ENCODE data around the gene ARHGEF9. TPM values are rescaled to one million over a fixed set of nuclear protein-coding genes. Genes with fewer than 3 reads are reported as not detected.
"Not testable (repeated sequence)": the region's sequence is repeated elsewhere in the genome, so short reads cannot be mapped to it uniquely, and the experiment has no call there.

The ARHGEF9 gene
- total RNA-seq, 4 donors from 2014 or later: 18.7 to 21.4 (median 20.4) TPM

DNA sequence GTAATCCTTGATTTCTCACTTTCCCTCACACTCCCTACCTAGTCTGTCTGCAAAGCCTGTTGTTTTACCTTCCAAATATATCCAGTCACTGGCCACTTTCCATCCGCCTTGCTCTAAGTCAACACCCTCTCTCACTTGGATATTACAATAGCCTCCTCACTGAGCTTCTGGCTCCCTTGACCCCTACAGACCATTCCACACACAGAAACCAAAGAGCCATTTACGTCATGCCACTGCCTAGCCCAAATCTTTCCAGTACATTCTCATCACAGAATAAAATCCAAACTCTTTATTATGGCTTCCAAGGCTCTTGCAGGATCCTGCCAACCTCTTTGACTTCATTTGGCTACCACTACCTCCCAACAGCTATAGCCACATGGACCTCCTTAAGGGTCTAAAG, 25.7 kb upstream of the ARHGEF9 start:
- Histone ChIP-seq H3K4me3 (no peak overlapping the region), H3K9me3 (no peaks in the 10 kb centered on the region), H3K4me1 (no peaks in the 10 kb centered on the region), H3K27me3 (no peaks in the 10 kb centered on the region), H3K36me3 (no peaks in the 10 kb centered on the region), H3K27ac (replicated peaks in 1 of 4) (no peak overlapping the region)
- DNase-seq (ENCODE audit: extremely low spot score): no peak
- no peak for TF ChIP-seq EP300 (IDR thresholded peaks at IDR 0.05)
- TF ChIP-seq, protein P1, sequence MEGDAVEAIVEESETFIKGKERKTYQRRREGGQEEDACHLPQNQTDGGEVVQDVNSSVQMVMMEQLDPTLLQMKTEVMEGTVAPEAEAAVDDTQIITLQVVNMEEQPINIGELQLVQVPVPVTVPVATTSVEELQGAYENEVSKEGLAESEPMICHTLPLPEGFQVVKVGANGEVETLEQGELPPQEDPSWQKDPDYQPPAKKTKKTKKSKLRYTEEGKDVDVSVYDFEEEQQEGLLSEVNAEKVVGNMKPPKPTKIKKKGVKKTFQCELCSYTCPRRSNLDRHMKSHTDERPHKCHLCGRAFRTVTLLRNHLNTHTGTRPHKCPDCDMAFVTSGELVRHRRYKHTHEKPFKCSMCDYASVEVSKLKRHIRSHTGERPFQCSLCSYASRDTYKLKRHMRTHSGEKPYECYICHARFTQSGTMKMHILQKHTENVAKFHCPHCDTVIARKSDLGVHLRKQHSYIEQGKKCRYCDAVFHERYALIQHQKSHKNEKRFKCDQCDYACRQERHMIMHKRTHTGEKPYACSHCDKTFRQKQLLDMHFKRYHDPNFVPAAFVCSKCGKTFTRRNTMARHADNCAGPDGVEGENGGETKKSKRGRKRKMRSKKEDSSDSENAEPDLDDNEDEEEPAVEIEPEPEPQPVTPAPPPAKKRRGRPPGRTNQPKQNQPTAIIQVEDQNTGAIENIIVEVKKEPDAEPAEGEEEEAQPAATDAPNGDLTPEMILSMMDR (IDR thresholded peaks at IDR 0.05): no peak
- TF ChIP-seq POLR2AphosphoS5 (IDR thresholded peaks at IDR 0.05): no peak
- TF ChIP-seq POLR2A (IDR thresholded peaks at IDR 0.05; ENCODE audit: low read depth): no peak
- WGBS: 77% methylated on average over 2 of the region's 2 CpGs
- intact Hi-C loops (cut with DNase I): no loop called here

DNA sequence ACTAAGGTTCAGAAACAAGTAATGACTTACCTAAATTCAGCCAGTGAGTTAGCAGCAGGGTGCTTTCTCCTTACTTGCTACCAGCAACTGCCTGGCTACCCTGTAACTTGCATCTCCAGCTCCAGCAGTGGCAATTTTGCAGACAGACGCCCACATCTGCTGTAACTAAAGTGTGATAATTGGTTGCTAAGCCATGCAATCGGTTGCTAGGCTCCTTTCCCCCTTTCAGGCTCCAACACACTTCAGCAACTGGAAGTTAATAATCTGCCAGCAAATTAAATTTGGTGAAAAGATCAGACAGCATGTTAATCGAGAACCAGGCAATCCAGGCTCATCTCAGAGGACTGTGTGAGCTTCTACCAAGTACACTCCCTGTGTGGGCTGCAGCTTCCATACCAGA, 24.2 kb upstream of the ARHGEF9 start:
- TF ChIP-seq, protein P1 (IDR thresholded peaks at IDR 0.05): no peak
- TF ChIP-seq EP300 (IDR thresholded peaks at IDR 0.05) (no peak), POLR2A (IDR thresholded peaks at IDR 0.05; ENCODE audit: low read depth) (no peak), POLR2AphosphoS5 (IDR thresholded peaks at IDR 0.05) (no peak)
- intact Hi-C loops (cut with DNase I): no loop called here
- Histone ChIP-seq H3K4me1 (no peaks in the 10 kb centered on the region), H3K27ac (replicated peaks in 1 of 4) (no peak overlapping the region), H3K36me3 (no peaks in the 10 kb centered on the region), H3K4me3 (no peak overlapping the region), H3K27me3 (no peaks in the 10 kb centered on the region), H3K9me3 (no peaks in the 10 kb centered on the region)
- no peak for DNase-seq (ENCODE audit: extremely low spot score)
- 32% methylated on average over 3 of the region's 3 CpGs for WGBS

DNA sequence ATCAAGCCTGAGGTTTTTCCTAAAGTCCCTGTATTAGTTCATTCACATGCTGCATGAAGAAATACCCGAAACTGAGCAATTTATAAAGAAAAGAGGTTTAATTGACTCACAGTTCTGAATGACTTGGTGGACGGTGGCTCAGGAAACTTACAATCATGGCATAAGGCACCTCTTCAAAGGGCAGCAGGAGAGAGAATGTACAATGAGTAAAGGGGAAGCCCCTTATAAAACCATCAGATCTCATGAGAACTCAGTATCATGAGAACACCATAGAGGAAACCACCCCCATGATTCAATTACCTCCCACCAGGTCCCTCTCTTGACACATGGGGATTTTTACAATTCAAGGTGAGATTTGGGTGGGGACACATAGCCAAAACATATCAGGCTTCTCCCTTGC, 10.4 kb upstream of the ARHGEF9 start:
- H3K36me3 ChIP-seq; H3K27ac ChIP-seq (replicated peaks in 1 of 4); H3K27me3 ChIP-seq; H3K9me3 ChIP-seq; H3K4me1 ChIP-seq; DNase-seq (ENCODE audit: extremely low spot score); H3K4me3 ChIP-seq; intact Hi-C loops (cut with DNase I): not testable (repeated sequence)
- WGBS: 77% methylated on average over 2 of the region's 2 CpGs

DNA sequence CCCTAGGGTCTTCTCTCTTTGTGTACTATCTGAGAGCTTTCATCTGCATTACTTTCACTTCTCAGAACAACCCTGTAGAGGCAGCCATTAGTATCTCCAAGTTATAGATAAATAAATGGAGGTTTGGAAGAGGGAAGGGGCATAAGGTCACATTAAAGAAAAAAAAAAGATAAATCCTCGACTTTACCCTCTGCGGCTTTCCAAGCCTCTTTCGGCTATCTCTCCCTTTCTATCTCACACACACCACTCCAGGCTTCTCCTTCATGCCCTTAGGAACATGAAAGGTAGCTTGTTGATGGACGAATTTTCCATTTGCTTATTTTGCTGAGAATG, 660 bp upstream of the ARHGEF9 start:
- no peaks in the 10 kb centered on the region for H3K9me3 ChIP-seq
- H3K27ac ChIP-seq (replicated peaks in 1 of 4): no peak overlapping the region
- no peak for DNase-seq (ENCODE audit: extremely low spot score)
- peaks cover 0 to 15% (median 10%) of the 10 kb centered on the region in 4 donors for H3K4me1 ChIP-seq
- H3K27me3 ChIP-seq: no peaks in the 10 kb centered on the region
- H3K36me3 ChIP-seq: no peaks in the 10 kb centered on the region
- TF ChIP-seq, protein P1 (IDR thresholded peaks at IDR 0.05): no peak
- TF ChIP-seq EP300 (IDR thresholded peaks at IDR 0.05) (no peak), POLR2A (IDR thresholded peaks at IDR 0.05; ENCODE audit: low read depth) (no peak), POLR2AphosphoS5 (IDR thresholded peaks at IDR 0.05) (no peak)
- peak overlapping the region; percentile 57 to 65 (median 58) for H3K4me3 ChIP-seq
- WGBS: 54% methylated on average over 4 of the region's 4 CpGs
- intact Hi-C loops (cut with DNase I): no loop called here

DNA sequence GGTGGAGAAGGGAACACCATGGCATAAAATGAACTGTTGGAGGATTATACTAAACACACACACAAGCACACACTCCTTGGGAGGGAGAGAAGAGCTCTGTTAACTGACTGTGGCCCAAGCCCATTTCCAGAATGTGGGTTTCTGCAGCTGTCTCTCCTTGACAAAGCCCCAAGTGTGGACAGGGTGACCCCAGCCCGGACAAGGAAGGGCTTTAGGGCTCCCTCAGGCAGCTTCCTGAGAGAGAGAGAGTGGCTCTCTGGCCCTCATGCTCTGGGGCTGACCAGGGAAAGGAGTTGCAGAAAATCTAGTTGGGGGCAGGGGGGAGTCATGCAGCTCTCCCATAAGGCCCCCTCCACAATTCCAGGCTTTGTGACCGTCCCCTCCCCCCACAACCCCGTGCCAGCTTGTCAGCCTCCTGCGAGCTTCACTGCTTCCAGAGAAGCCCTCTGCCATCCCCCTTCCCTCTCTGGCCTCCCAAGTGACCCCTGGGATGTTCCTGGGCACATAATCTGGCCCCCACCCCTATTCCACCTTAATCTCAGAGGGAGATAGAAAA, 590 bp downstream of the ARHGEF9 start:
- Histone ChIP-seq H3K9me3 (no peaks in the 10 kb centered on the region), H3K4me3 (peak overlapping the region; percentile 57 to 65 (median 58)), H3K36me3 (no peaks in the 10 kb centered on the region), H3K4me1 (peaks cover 0 to 15% (median 10%) of the 10 kb centered on the region in 4 donors), H3K27ac (replicated peaks in 1 of 4) (peak overlapping the region in 3 of 4 donors; percentile 34 to 57 (median 39)), H3K27me3 (no peaks in the 10 kb centered on the region)
- intact Hi-C loops (cut with DNase I): no loop called here
- DNase-seq (ENCODE audit: extremely low spot score): no peak
- WGBS: 43% methylated on average over 4 of the region's 4 CpGs
- TF ChIP-seq POLR2AphosphoS5 (IDR thresholded peaks at IDR 0.05) (no peak), EP300 (IDR thresholded peaks at IDR 0.05) (no peak), POLR2A (IDR thresholded peaks at IDR 0.05; ENCODE audit: low read depth) (no peak)
- TF ChIP-seq, protein P1 (IDR thresholded peaks at IDR 0.05): no peak
